GM12878 (cell line): ENCODE results near the gene TPPP. TPM values are rescaled to one million over a fixed set of nuclear protein-coding genes. Genes with fewer than 3 reads are reported as not detected.

Source experiments
- ATAC-seq: fragments of 200-7000 bp; cut with Tn5 transposase; 3 replicates; pipeline ENCODE4 v1.9.1; 2020; ENCODE audit warnings: mild to moderate bottlenecking, moderate library complexity
- BruUV-seq: library from RNA; stranded (reverse); fragments of 400-500 nt; replicated peaks from 2 replicates; lab custom pipeline; 2021; lab: Mats Ljungman, UMichigan
- CTCF ChIA-PET: fragments of 300-600 bp; sonication (Branson Sonifier 250); formaldehyde crosslinking; extraction: SDS; loops from one replicate; lab custom pipeline; 2021; ENCODE audit warnings: inconsistent platforms; lab: Yijun Ruan, JAX
- POLR2A ChIA-PET: fragments of 350-600 bp; formaldehyde crosslinking; extraction: SDS; loops from one replicate; lab custom pipeline; 2021; ENCODE audit warnings: inconsistent platforms; lab: Charles Lee
- RAD21 ChIA-PET: fragments of 300-600 bp; sonication (Branson Sonifier 250); formaldehyde crosslinking; loops from one replicate; lab custom pipeline; 2023; ENCODE audit warnings: antibody characterized with exemption; ENCODE audit not compliant: unreplicated experiment; lab: Charles Lee
- SMC1A ChIA-PET: fragments of 300-600 bp; sonication (Branson Sonifier 250); formaldehyde crosslinking; loops from one replicate; lab custom pipeline; 2023; ENCODE audit not compliant: unreplicated experiment, uncharacterized antibody; lab: Charles Lee
- DNase-seq: peaks from one replicate; pipeline ENCODE4 v3.0.0-alpha.2; 2011; ENCODE audit warnings: low read depth, low spot score
- FAIRE-seq: peaks from 3 replicates; lab custom pipeline; 2011; peaks lifted over from hg19 to GRCh38; lab: Jason Lieb, UNC
- H2AFZ ChIP-seq: 2 replicates; pipeline ENCODE4 v1.6.0; 2011; ENCODE audit warnings: low read depth, low read length, control low read depth; ENCODE audit not compliant: control insufficient read depth
- H3K27ac ChIP-seq: 2 replicates; pipeline ENCODE4 v1.5.1; 2011; ENCODE audit warnings: control low read depth; ENCODE audit not compliant: control insufficient read depth, insufficient read depth
- H3K27me3 ChIP-seq, 2 experiments: replicated peaks in 1 of 2; 2 replicates each; pipeline versions ENCODE4 v1.6.0 to v1.6.1; 2011; ENCODE audit warnings: low read length in 1 of 2; ENCODE audit not compliant: control insufficient read depth in 2 of 2, insufficient read depth in 2 of 2
- H3K36me3 ChIP-seq, 2 experiments: 2 replicates each; pipeline ENCODE4 v1.5.1; 2011; ENCODE audit warnings: low read length in 1 of 2; ENCODE audit not compliant: control insufficient read depth in 2 of 2, insufficient read depth in 2 of 2
- H3K4me1 ChIP-seq: 2 replicates; pipeline ENCODE4 v1.6.1; 2011; ENCODE audit warnings: mild to moderate bottlenecking, low read length, moderate library complexity, mixed read lengths; ENCODE audit not compliant: control insufficient read depth, insufficient read depth
- H3K4me2 ChIP-seq: 2 replicates; pipeline ENCODE4 v1.6.0; 2011; ENCODE audit warnings: control low read depth; ENCODE audit not compliant: control insufficient read depth, insufficient read depth
- H3K4me3 ChIP-seq: fragments of 200-600 bp; sonication (generic); 2 replicates; pipeline ENCODE4 v1.5.1; 2016
- H3K79me2 ChIP-seq: 2 replicates; pipeline ENCODE4 v1.6.0; 2011; ENCODE audit warnings: low read length; ENCODE audit not compliant: control insufficient read depth, insufficient read depth
- H3K9ac ChIP-seq: 2 replicates; pipeline ENCODE4 v1.8.0; 2011; ENCODE audit warnings: low read length, control low read depth, mixed read lengths; ENCODE audit not compliant: control insufficient read depth, insufficient read depth
- H3K9me3 ChIP-seq: replicated peaks from 3 replicates; pipeline ENCODE4 v1.5.1; 2011; ENCODE audit warnings: mild to moderate bottlenecking, low read length; ENCODE audit not compliant: control insufficient read depth, insufficient read depth
- H4K20me1 ChIP-seq: 2 replicates; pipeline ENCODE4 v1.6.0; 2011; ENCODE audit not compliant: control insufficient read depth, insufficient read depth
- CHD4 ChIP-seq: fragments of 200-600 bp; sonication (generic); IDR thresholded peaks from 2 replicates; pipeline ENCODE4 v1.6.1; 2016; ENCODE audit warnings: mild to moderate bottlenecking
- NFIC ChIP-seq: IDR thresholded peaks from 2 replicates; pipeline ENCODE4 v1.6.1; 2012; ENCODE audit warnings: low read depth, mild to moderate bottlenecking, inconsistent platforms, low read length, moderate library complexity
- TCF3 ChIP-seq: IDR thresholded peaks from 2 replicates; pipeline ENCODE4 v1.6.1; 2012; ENCODE audit warnings: low read depth, mild to moderate bottlenecking, low read length, borderline replicate concordance; ENCODE audit not compliant: insufficient read depth
- WGBS: methylation state at CpG from one replicate; pipeline ENCODE4 v1.1.6; 2016; ENCODE audit warnings: low lambda C conversion rate; ENCODE audit not compliant: insufficient replicate concordance, insufficient coverage; ENCODE audit errors: missing lambda C conversion rate; 5-methylcytosine and 5-hydroxymethylcytosine counted together
- in situ Hi-C: fragments of 300-500 bp; cut with MboI; formaldehyde crosslinking; loops from 9 replicates; pipeline ENCODE4 v1.14.3; 2018; ENCODE audit warnings: mixed read lengths
- intact Hi-C: fragments of 100-400 bp; cut with micrococcal nuclease; formaldehyde crosslinking; loops from one replicate; pipeline ENCODE4 v1.14.2; 2022; ENCODE audit not compliant: unreplicated experiment
- polyA plus RNA-seq, 11 experiments: library from polyadenylated mRNA; depleted of rRNA in 4 of 11; unstranded in 6 of 11; stranded (reverse) in 5 of 11; fragments of >200 nt; fragmentation: Nextera tagmentation in 4 of 11; fragmentation: Illumina TruSeq in 1 of 11; extraction: Ambion mirVana in 4 of 11; extraction: Trizol in 1 of 11; gene quantifications; 1 replicate in 1 of 11; 2 replicates in 10 of 11; pipeline versions ENCODE4 v1.2.1 to v1.2.3, GENCODE V29; 2011 to 2016; ENCODE audit warnings: inconsistent platforms in 2 of 11, missing spikeins in 2 of 11, low read depth in 1 of 11
- total RNA-seq, 4 experiments: library from RNA; depleted of rRNA in 3 of 4; stranded (reverse); fragments of >200 nt in 3 of 4; fragmentation: Illumina TruSeq in 1 of 4; extraction: Trizol in 1 of 4; gene quantifications; 2 replicates each; pipeline versions ENCODE4 v1.2.1 to v1.2.3, GENCODE V29; 2013 to 2021
- TF ChIP-seq, protein P1 (sequence below): fragments of 450-650 bp; IDR thresholded peaks from 2 replicates; pipeline ENCODE4 v1.6.1; 2016; ENCODE audit warnings: mild to moderate bottlenecking, moderate library complexity, borderline replicate concordance
- TF ChIP-seq, protein P2 (sequence below): fragments of 450-650 bp; IDR thresholded peaks from 2 replicates; pipeline ENCODE4 v1.6.1; 2016; ENCODE audit warnings: mild to moderate bottlenecking

Gene TPPP
- total and polyA plus RNA-seq, 10 of the 15 experiments (the other 5 are each of a cell fraction or from before 2014, with no cell fraction given): under 0.01 to 0.24 (median 0.04) TPM; not detected in 4

DNA sequence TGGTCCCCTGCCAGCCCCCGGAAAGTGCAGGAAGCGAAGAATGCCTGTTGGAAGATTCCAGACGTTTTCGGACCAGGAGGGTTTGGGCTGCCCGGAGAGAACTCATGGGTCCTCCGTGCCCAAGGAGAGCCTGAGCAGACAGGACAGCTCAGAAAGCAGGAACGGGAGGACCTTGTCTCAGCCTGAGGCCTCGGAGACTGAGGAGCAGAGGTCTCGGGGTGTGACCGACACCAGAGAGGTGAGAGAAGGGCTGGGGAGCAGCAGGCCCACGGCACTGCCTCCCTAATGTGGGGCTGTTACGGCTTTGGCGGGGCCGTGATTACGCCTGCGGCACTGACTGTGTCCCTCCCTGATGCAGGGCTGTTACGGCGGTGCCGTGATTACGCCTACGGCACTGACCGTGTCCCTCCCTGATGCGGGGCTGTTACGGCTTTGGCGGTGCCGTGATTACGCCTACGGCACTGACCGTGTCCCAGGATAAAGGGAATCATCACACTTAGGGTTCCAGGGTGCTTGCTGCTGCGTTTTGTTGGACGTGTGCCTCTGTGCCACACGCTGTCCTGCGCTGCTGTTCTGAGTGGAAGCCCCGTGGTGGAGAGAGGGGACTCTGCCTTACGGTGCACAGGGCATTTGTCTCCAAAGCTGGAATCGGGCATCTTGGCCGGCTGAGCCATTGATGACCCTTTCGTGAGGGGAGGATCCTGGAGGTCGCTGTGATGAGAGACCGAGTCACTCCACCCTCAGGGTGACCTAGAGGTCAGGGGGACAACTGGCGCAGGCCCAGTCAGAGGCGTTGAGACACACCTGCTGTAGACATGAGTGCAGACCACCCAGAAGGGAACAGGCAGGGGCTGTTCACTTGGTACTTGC is 55.3 kb downstream of the TPPP start:
- Histone ChIP-seq H2AFZ (no peak overlapping the region), H3K9me3 (no peaks in the 10 kb centered on the region; the same call in 2 of the 3 replicates), H3K27me3 (no peaks in the 10 kb centered on the region), H3K4me3 (no peak overlapping the region), H3K36me3 (peaks cover 11 to 40% of the 10 kb centered on the region in 2 experiments; a peak in 3 of 4 replicates), H3K4me1 (no peaks in the 10 kb centered on the region), H3K9ac (no peak overlapping the region), H4K20me1 (no peaks in the 10 kb centered on the region), H3K27ac (no peak overlapping the region), H3K79me2 (no peaks in the 10 kb centered on the region), H3K4me2 (no peak overlapping the region)
- ChIA-PET POLR2A (no interaction called here), RAD21 (no interaction called here), CTCF (no interaction called here), SMC1A (no interaction called here)
- DNase-seq (no peak), FAIRE-seq (no peak), ATAC-seq (no peak)
- intact Hi-C loops: no loop called here
- TF ChIP-seq TCF3 (no peak), NFIC (no peak), CHD4 (no peak)
- TF ChIP-seq, protein P1, sequence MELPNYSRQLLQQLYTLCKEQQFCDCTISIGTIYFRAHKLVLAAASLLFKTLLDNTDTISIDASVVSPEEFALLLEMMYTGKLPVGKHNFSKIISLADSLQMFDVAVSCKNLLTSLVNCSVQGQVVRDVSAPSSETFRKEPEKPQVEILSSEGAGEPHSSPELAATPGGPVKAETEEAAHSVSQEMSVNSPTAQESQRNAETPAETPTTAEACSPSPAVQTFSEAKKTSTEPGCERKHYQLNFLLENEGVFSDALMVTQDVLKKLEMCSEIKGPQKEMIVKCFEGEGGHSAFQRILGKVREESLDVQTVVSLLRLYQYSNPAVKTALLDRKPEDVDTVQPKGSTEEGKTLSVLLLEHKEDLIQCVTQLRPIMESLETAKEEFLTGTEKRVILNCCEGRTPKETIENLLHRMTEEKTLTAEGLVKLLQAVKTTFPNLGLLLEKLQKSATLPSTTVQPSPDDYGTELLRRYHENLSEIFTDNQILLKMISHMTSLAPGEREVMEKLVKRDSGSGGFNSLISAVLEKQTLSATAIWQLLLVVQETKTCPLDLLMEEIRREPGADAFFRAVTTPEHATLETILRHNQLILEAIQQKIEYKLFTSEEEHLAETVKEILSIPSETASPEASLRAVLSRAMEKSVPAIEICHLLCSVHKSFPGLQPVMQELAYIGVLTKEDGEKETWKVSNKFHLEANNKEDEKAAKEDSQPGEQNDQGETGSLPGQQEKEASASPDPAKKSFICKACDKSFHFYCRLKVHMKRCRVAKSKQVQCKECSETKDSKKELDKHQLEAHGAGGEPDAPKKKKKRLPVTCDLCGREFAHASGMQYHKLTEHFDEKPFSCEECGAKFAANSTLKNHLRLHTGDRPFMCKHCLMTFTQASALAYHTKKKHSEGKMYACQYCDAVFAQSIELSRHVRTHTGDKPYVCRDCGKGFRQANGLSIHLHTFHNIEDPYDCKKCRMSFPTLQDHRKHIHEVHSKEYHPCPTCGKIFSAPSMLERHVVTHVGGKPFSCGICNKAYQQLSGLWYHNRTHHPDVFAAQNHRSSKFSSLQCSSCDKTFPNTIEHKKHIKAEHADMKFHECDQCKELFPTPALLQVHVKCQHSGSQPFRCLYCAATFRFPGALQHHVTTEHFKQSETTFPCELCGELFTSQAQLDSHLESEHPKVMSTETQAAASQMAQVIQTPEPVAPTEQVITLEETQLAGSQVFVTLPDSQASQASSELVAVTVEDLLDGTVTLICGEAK: no peak
- TF ChIP-seq, protein P2, sequence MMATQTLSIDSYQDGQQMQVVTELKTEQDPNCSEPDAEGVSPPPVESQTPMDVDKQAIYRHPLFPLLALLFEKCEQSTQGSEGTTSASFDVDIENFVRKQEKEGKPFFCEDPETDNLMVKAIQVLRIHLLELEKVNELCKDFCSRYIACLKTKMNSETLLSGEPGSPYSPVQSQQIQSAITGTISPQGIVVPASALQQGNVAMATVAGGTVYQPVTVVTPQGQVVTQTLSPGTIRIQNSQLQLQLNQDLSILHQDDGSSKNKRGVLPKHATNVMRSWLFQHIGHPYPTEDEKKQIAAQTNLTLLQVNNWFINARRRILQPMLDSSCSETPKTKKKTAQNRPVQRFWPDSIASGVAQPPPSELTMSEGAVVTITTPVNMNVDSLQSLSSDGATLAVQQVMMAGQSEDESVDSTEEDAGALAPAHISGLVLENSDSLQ: no peak
- no TSS peak for BruUV-seq
- in situ Hi-C loops: no loop called here
- WGBS: 97% methylated on average over 34 of the region's 42 CpGs
